Skeletal muscle tissue (tissue), 4 donors: ENCODE data around the gene WNK4. TPM values are rescaled to one million over a fixed set of nuclear protein-coding genes. Genes with fewer than 3 reads are reported as not detected.
"Not testable (repeated sequence)": the region's sequence is repeated elsewhere in the genome, so short reads cannot be mapped to it uniquely, and the experiment has no call there.

Source experiments
- H3K27ac ChIP-seq: one replicate; pipeline ENCODE4 v1.7.0; 2013; ENCODE audit warnings: mild to moderate bottlenecking, low read depth, low read length, inconsistent platforms
- H3K27me3 ChIP-seq, 3 donors: one replicate each; pipeline ENCODE4 v1.7.0; 2013; ENCODE audit warnings: low read length in 3 of 3; ENCODE audit not compliant: control insufficient read depth in 3 of 3, insufficient read depth in 3 of 3
- H3K36me3 ChIP-seq, 3 donors: one replicate each; pipeline ENCODE4 v1.7.0; 2013; ENCODE audit warnings: low read length in 3 of 3; ENCODE audit not compliant: control insufficient read depth in 3 of 3, insufficient read depth in 3 of 3
- H3K4me1 ChIP-seq, 3 donors: one replicate each; pipeline ENCODE4 v1.7.0; 2013; ENCODE audit warnings: low read length in 3 of 3, mild to moderate bottlenecking in 3 of 3; ENCODE audit not compliant: control insufficient read depth in 3 of 3, insufficient read depth in 3 of 3
- H3K4me3 ChIP-seq, 3 donors: one replicate each; pipeline ENCODE4 v1.7.0; 2013; ENCODE audit warnings: low read length in 3 of 3
- H3K9ac ChIP-seq, 3 donors: one replicate each; pipeline ENCODE4 v1.7.0; 2013; ENCODE audit warnings: low read length in 3 of 3, mild to moderate bottlenecking in 3 of 3, moderate library complexity in 2 of 3, low read depth in 1 of 3
- H3K9me3 ChIP-seq, 3 donors: one replicate each; pipeline ENCODE4 v1.7.0; 2013; ENCODE audit warnings: low read length in 3 of 3; ENCODE audit not compliant: control insufficient read depth in 3 of 3
- total RNA-seq: library from RNA; depleted of rRNA; stranded (reverse); fragments of >200 nt; gene quantifications from one replicate; pipeline ENCODE4 v1.2.3, GENCODE V29; 2014
- donor health status: Osteomylitis.

WNK4 gene
- total RNA-seq, 1 donor from 2014 or later: not detected

DNA sequence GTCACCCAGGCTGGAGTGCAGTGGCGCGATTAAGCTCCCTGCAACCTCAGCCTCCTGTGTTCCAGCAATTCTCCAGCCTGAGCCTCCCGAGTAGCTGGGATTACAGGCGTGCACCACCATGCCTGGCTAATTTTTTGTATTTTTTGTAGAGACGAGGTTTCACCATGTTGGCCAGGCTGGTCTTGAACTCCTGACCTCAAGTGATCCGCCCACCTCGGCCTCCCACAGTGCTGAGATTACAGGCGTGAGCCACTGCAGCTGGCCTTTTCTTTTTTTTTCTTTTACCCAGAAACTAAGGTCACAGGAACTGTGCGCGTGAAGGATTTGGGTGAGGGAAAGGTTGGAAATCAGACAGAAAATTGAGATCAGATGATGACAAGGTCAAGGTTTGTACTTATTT, 10.4 kb upstream of the WNK4 start:
- H3K4me1 ChIP-seq: peaks cover 8 to 19% (median 11%) of the 10 kb centered on the region in 3 donors
- H3K27ac ChIP-seq, H3K9me3 ChIP-seq, H3K36me3 ChIP-seq, H3K4me3 ChIP-seq, H3K27me3 ChIP-seq, H3K9ac ChIP-seq: not testable (repeated sequence)

DNA sequence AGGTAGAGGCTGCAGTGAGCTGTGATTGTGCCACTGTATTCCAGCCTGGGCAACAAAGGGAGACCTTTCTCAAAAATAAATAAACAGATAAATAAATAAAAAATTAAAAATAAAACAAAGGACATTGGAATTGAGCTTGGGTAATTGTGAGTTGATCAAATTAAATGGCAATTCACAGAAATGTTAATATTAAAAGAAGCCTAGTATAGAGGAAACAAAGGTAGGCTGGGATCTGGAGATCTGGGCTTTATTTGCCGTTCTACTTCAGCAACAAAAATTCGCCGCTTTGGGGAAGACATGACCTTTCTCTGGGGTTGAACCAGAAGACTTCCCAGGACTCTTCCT, 7.5 kb upstream of the WNK4 start:
- H3K9ac ChIP-seq: peak overlapping the region; percentile 92 to 97 (median 96)
- peak overlapping the region; percentile 75 for H3K27ac ChIP-seq

DNA sequence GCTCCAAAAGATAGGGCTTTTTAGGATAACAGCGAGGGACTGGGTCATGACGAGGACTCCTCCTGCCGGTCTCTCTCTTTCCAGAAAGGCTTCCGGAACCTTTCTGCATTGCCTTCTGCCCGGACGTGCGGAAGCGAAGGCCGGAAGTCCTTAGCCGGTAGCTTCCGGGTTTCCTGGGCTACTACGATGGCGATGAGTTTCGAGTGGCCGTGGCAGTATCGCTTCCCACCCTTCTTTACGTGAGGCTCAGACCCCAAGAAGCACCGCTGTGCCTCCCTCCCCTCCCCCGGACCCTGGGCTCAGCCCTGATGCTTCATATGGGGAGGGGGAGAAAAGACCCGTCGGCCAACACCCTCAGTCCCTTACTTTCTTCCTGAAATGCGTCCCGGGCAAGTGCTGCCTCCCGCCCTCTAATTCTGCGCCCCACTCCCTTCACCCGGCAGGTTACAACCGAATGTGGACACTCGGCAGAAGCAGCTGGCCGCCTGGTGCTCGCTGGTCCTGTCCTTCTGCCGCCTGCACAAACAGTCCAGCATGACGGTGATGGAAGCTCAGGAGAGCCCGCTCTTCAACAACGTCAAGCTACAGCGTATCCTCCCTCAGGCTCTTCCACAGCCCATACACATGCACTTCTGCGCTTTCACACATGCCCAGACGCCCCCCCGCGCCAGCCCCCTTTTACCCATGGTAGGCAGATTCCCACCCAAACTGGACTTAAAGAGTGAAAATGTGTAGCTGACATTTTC, 6.9 kb upstream of the WNK4 start, which contains the start of gene VPS25:
TSS of gene VPS25 (plus strand) at position 160 of the 746 bp plus-strand sequence. CDS start at position 187, 27 bp downstream.
- Histone ChIP-seq H3K4me1 (peaks cover 8 to 19% (median 14%) of the 10 kb centered on the region in 3 donors), H3K4me3 (peak within 1 kb of the TSS; percentile 97 to 99 (median 97)), H3K27ac (peak within 1 kb of the TSS; percentile 75), H3K9ac (peak within 1 kb of the TSS; percentile 92 to 97 (median 96)), H3K27me3 (no peaks in the 10 kb centered on the region), H3K36me3 (peaks cover 21 to 25% (median 21%) of the 10 kb centered on the region in 3 donors), H3K9me3 (no peaks in the 10 kb centered on the region)

More for the DNA sequence above, 7.5 kb upstream of the WNK4 start:
- no peaks in the 10 kb centered on the region for H3K9me3 ChIP-seq
- H3K27me3 ChIP-seq: no peaks in the 10 kb centered on the region
- peak overlapping the region; percentile 97 to 99 (median 97) for H3K4me3 ChIP-seq
- H3K36me3 ChIP-seq: peaks cover 15 to 22% (median 16%) of the 10 kb centered on the region in 3 donors
- H3K4me1 ChIP-seq: peaks cover 8 to 19% (median 14%) of the 10 kb centered on the region in 3 donors

DNA sequence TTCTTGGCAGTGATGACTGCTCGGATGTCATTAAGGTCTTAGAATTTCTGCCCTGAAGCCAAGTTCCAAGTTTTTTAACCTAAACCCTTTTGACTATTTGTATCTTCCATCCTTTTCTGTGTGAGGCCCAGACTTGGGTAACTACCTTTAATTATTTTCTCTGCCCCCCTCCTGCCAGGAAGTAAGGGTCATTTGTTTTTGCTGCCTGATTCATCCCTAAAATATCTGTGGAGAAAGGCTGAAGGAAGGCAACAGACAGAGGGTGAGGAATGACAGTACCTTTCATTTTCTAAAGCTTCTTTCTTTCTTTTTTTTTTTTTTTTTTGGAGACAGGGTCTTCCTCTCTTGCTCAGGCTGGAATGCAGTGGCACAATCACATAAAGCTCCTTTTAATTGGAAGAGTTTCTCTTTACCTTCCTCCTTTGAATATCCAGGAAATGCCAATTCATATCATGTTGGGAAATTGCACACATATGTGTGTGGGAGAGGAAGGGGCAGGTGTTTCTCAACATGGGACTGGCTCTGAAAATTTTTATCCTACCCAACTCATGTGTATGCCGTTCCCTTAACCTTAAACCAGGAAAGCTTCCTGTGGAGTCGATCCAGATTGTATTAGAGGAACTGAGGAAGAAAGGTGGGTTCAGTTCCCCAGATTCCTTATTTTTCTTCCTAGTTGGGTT, 6.2 kb upstream of the WNK4 start:
- H3K36me3 ChIP-seq: peaks cover 28 to 33% (median 28%) of the 10 kb centered on the region in 3 donors
- H3K4me3 ChIP-seq: peak overlapping the region; percentile 97 to 99 (median 97)
- no peak overlapping the region for H3K27ac ChIP-seq
- no peaks in the 10 kb centered on the region for H3K27me3 ChIP-seq
- H3K4me1 ChIP-seq: peaks cover 8 to 19% (median 14%) of the 10 kb centered on the region in 3 donors
- peak overlapping the region; percentile 92 to 97 (median 96) for H3K9ac ChIP-seq
- H3K9me3 ChIP-seq: no peaks in the 10 kb centered on the region

DNA sequence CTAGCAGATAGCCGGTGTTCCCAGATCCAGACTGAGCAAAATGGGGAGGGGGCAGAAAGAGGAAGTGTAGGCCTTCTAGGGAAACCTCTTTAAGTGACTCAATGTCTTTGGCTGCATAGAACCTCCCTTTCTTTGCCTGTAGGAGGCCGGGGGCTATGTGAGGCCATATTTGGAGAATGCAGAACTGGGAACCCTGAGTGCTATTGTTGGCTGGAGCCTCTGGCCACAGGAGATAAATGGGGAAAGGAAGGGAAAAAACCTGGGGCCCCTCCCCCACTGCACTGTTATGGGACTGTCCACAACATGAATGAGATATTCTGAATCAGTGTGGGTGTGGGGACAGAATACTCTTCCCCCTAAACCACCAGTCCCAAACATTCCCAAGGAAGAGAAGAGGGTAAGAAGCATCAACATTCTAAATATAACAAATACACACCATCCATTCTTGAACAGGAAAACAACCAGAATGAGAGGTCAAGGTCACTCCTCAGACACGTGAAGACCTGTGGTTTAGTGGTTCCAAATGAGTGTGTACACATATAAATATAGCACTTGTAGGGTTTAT, 4.8 kb upstream of the WNK4 start:
- Histone ChIP-seq H3K4me1 (peaks cover 10 to 21% (median 19%) of the 10 kb centered on the region in 3 donors), H3K36me3 (peaks cover 30 to 38% (median 34%) of the 10 kb centered on the region in 3 donors), H3K4me3 (no peak overlapping the region), H3K9ac (no peak overlapping the region), H3K9me3 (no peaks in the 10 kb centered on the region), H3K27ac (no peak overlapping the region), H3K27me3 (peaks cover 2 to 12% (median 7%) of the 10 kb centered on the region in 3 donors)

DNA sequence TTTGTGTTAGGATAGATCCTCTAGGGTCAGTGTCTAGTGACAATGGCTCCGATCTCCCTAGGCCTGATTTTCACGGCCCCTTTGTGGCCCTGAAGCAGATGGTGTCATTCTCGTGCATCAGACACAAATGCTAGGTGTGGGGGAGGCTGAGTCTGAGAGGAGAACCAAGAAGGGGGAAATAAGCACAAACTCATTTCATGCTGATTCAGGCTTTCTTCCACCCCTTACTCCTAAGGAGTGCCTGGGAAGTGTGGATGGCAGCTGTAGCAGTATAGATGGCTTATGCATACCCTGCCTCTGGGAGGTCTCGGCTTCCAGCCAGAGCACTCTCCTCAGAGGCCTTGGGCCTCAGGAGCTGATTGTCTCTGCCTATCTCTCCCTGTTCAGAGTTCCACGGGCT, 1.8 kb upstream of the WNK4 start:
- H3K27me3 ChIP-seq: peaks cover 29 to 38% (median 34%) of the 10 kb centered on the region in 3 donors
- H3K9ac ChIP-seq: no peak overlapping the region
- H3K4me1 ChIP-seq: peaks cover 10 to 21% (median 10%) of the 10 kb centered on the region in 3 donors
- no peak overlapping the region for H3K4me3 ChIP-seq
- peaks cover 30 to 38% (median 32%) of the 10 kb centered on the region in 3 donors for H3K36me3 ChIP-seq
- no peaks in the 10 kb centered on the region for H3K9me3 ChIP-seq
- H3K27ac ChIP-seq: no peak overlapping the region

DNA sequence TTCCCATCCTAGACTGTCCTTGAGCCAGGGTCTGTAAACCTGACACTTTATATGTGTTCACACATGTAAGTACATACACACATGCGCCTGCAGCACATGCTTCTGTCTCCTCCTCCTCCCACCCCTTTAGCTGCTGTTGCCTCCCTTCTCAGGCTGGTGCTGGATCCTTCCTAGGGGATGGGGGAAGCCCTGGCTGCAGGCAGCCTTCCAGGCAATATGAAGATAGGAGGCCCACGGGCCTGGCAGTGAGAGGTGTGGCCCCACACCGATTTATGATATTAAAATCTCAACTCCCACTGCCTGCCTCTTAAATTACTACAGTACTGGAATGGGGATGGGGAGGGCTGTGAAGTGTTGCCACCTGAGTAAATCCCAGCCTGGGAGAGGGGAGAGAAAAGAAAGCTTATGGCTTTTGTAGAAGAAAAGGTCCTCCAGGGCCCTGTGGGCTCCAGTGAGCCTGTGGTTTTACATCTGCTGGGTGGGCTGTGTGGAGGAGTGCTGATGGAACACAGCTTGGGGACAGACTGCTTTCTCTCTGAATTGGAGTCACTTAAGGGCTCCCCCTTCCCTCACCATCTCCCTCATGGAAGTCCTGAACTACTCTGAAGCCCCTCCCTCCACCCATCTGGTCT, 990 bp upstream of the WNK4 start:
- H3K27me3 ChIP-seq: peaks cover 37 to 47% (median 43%) of the 10 kb centered on the region in 3 donors
- H3K9ac ChIP-seq: no peak overlapping the region
- no peak overlapping the region for H3K4me3 ChIP-seq
- no peaks in the 10 kb centered on the region for H3K9me3 ChIP-seq
- peaks cover 30 to 35% (median 31%) of the 10 kb centered on the region in 3 donors for H3K36me3 ChIP-seq
- H3K27ac ChIP-seq: no peak overlapping the region
- peaks cover 7 to 13% (median 8%) of the 10 kb centered on the region in 3 donors for H3K4me1 ChIP-seq

DNA sequence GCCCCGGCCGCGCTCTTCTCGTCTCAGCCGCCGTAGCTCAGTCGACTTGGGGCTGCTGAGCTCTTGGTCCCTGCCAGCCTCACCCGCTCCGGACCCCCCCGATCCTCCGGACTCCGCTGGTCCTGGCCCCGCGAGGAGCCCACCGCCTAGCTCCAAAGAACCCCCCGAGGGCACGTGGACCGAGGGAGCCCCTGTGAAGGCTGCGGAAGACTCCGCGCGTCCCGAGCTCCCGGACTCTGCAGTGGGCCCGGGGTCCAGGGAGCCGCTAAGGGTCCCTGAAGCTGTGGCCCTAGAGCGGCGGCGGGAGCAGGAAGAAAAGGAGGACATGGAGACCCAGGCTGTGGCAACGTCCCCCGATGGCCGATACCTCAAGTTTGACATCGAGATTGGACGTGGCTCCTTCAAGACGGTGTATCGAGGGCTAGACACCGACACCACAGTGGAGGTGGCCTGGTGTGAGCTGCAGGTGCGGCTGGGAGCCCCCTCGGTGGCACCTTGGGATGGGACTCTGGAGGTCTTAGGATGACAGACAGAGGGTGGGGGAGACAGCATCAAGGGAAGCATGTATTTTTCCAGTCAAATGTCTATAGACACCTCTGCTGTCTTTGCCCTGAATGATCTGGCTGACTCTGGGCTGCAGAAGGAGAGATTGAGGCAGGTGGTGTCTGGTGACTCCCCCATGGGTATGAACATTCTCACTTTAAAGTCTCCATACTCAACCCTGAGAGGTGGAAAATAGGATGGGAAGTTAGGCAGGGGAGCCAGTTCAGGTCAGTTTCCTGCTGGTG, 635 bp downstream of the WNK4 start:
- H3K4me3 ChIP-seq: peak overlapping the region in 1 of 3 donors; percentile 35
- H3K4me1 ChIP-seq: peaks cover 7 to 14% (median 13%) of the 10 kb centered on the region in 3 donors
- peaks cover 54 to 63% (median 58%) of the 10 kb centered on the region in 3 donors for H3K27me3 ChIP-seq
- no peak overlapping the region for H3K27ac ChIP-seq
- no peak overlapping the region for H3K9ac ChIP-seq
- H3K36me3 ChIP-seq: peaks cover 23 to 25% (median 23%) of the 10 kb centered on the region in 3 donors
- no peaks in the 10 kb centered on the region for H3K9me3 ChIP-seq

DNA sequence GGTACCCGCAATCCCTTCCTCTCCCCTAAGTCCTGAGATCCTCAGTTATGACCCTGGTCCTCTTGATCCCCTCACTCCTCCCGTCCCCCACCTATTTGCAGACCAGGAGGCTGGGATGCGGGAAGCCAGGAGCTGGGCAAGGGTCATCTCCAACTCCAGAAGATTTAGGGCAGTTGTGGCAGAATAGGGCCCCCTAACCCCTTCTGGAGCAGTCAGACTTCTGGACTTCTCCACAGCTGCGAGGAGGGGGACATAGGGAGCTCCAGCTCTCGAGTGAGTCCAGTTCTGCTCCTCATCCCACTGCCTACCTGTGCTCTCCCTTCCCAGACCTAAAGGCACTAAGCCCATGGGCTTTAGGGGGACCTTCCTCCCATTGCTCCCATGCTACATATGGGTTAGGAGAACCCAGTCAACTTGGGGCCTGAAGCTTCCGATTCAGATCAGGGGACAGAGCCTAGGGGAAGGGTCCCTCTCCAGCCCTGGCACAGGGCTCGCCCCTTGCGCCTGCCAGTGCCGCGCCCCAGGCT, 1.3 kb downstream of the WNK4 start:
- Histone ChIP-seq H3K27ac (no peak overlapping the region), H3K4me3 (no peak overlapping the region), H3K9ac (no peak overlapping the region), H3K36me3 (peaks cover 20 to 23% (median 21%) of the 10 kb centered on the region in 3 donors), H3K4me1 (peaks cover 7 to 14% (median 13%) of the 10 kb centered on the region in 3 donors), H3K9me3 (no peaks in the 10 kb centered on the region), H3K27me3 (peaks cover 60 to 69% (median 65%) of the 10 kb centered on the region in 3 donors)
